ENCODE measurements around the gene AP1G2. TPM values are rescaled to one million over a fixed set of nuclear protein-coding genes. Genes with fewer than 3 reads are reported as not detected.
A peak's percentile ranks its signal among the peaks of the same experiment; 100 is the strongest.

The AP1G2 gene
- total and polyA plus RNA-seq, 2 of the 13 experiments (the other 11 are each of a cell fraction or from before 2014, with no cell fraction given) = 96.9 to 611 TPM

DNA sequence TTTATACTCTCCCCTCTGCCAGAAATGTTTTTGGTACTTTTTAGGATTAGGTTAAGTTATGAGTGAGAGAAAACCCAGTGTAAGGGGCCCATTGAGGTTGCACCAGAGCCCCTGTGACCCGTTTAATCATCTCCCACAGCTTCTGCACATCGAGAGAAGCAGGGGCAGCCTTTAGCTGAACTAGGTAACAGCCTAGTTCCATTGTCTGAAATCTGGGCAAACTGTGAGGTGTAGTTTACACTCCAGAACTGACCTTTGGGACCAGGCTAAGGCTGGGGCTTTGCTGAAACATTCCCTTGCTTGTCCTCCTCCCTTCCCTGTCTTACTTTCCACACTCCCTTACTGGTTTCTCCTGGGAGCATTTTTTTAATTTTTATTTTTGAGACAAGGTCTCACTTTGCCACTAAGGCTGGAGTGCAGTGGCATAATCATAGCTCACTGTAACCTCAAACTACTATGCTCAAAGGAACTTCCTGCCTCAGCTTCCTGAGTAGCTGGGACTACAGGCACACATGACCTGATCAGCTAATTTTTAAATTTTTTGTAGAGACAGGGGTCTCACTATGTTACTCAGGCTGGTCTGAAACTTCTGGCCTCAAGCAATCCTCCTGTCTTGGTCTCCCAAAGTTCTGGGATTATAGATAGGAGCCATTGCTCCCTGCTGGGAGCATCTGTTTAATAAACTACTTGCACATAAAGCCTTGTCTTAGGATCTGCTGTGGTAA, 42.7 kb upstream of the AP1G2 start (continued):
- TF ChIP-seq, protein P1, sequence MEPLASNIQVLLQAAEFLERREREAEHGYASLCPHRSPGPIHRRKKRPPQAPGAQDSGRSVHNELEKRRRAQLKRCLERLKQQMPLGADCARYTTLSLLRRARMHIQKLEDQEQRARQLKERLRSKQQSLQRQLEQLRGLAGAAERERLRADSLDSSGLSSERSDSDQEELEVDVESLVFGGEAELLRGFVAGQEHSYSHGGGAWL (CRISPR knock-in tag; IDR thresholded peaks at IDR 0.05) = no peak; the same call in 1 of the 2 replicates
- TF ChIP-seq ZBTB38 (CRISPR knock-in tag; IDR thresholded peaks at IDR 0.05) (0 out of 2 replicates have a peak, but pooled peaks have one; percentile 2), KLF11 (CRISPR knock-in tag; IDR thresholded peaks at IDR 0.05) (peak; percentile 53; the same call in 1 of the 2 replicates), AHR (CRISPR knock-in tag; IDR thresholded peaks at IDR 0.05) (no peak), DPF2 (CRISPR knock-in tag; IDR thresholded peaks at IDR 0.05; ENCODE audit: borderline replicate concordance, low read depth) (peak; percentile 89), NFE2L2 (IDR thresholded peaks at IDR 0.05; ENCODE audit: low read length) (0 out of 2 replicates have a peak, but pooled peaks have one; percentile 1), U2AF2 (IDR thresholded peaks at IDR 0.05; ENCODE audit: low read depth, low read length) (no peak), KDM4B (CRISPR knock-in tag; IDR thresholded peaks at IDR 0.05) (peak; percentile 42; the same call in 1 of the 2 replicates), ZNF264 (CRISPR knock-in tag; IDR thresholded peaks at IDR 0.05) (peak; percentile 96), ZNF557 (CRISPR knock-in tag; IDR thresholded peaks at IDR 0.05) (no peak; the same call in 1 of the 2 replicates), MIER2 (CRISPR knock-in tag; IDR thresholded peaks at IDR 0.05) (peak; percentile 61), CC2D1A (CRISPR knock-in tag; IDR thresholded peaks at IDR 0.05) (0 out of 2 replicates have a peak, but pooled peaks have one; percentile 20), SRSF9 (IDR thresholded peaks at IDR 0.05; ENCODE audit: borderline replicate concordance, insufficient read depth, low read depth, low read length, poor library complexity, severe bottlenecking) (no peak), ADNP (CRISPR knock-in tag; IDR thresholded peaks at IDR 0.05) (no peak), TOE1 (CRISPR knock-in tag; IDR thresholded peaks at IDR 0.05) (0 out of 2 replicates have a peak, but pooled peaks have one; percentile 64), MTA1 (CRISPR knock-in tag; IDR thresholded peaks at IDR 0.05; ENCODE audit: borderline replicate concordance) (0 out of 2 replicates have a peak, but pooled peaks have one; percentile 8), GPN1 (CRISPR knock-in tag; IDR thresholded peaks at IDR 0.05; ENCODE audit: borderline replicate concordance) (no peak), EED (CRISPR knock-in tag; IDR thresholded peaks at IDR 0.05) (no peak), TAF1 (CRISPR knock-in tag; IDR thresholded peaks at IDR 0.05) (no peak), CREM (IDR thresholded peaks at IDR 0.05) (peak; percentile 59; the same call in 1 of the 2 replicates), CREM (CRISPR knock-in tag; IDR thresholded peaks at IDR 0.05) (no peak), CCAR2 (optimal IDR thresholded peaks at IDR 0.05; ENCODE audit: low read depth, low read length) (no peak)
- TF ChIP-seq, protein P2, sequence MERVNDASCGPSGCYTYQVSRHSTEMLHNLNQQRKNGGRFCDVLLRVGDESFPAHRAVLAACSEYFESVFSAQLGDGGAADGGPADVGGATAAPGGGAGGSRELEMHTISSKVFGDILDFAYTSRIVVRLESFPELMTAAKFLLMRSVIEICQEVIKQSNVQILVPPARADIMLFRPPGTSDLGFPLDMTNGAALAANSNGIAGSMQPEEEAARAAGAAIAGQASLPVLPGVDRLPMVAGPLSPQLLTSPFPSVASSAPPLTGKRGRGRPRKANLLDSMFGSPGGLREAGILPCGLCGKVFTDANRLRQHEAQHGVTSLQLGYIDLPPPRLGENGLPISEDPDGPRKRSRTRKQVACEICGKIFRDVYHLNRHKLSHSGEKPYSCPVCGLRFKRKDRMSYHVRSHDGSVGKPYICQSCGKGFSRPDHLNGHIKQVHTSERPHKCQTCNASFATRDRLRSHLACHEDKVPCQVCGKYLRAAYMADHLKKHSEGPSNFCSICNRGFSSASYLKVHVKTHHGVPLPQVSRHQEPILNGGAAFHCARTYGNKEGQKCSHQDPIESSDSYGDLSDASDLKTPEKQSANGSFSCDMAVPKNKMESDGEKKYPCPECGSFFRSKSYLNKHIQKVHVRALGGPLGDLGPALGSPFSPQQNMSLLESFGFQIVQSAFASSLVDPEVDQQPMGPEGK (CRISPR knock-in tag; IDR thresholded peaks at IDR 0.05) = peak; percentile 86
- TF ChIP-seq, protein P3, sequence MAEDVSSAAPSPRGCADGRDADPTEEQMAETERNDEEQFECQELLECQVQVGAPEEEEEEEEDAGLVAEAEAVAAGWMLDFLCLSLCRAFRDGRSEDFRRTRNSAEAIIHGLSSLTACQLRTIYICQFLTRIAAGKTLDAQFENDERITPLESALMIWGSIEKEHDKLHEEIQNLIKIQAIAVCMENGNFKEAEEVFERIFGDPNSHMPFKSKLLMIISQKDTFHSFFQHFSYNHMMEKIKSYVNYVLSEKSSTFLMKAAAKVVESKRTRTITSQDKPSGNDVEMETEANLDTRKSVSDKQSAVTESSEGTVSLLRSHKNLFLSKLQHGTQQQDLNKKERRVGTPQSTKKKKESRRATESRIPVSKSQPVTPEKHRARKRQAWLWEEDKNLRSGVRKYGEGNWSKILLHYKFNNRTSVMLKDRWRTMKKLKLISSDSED (CRISPR knock-in tag; IDR thresholded peaks at IDR 0.05) = no peak
- TF ChIP-seq, protein P4, sequence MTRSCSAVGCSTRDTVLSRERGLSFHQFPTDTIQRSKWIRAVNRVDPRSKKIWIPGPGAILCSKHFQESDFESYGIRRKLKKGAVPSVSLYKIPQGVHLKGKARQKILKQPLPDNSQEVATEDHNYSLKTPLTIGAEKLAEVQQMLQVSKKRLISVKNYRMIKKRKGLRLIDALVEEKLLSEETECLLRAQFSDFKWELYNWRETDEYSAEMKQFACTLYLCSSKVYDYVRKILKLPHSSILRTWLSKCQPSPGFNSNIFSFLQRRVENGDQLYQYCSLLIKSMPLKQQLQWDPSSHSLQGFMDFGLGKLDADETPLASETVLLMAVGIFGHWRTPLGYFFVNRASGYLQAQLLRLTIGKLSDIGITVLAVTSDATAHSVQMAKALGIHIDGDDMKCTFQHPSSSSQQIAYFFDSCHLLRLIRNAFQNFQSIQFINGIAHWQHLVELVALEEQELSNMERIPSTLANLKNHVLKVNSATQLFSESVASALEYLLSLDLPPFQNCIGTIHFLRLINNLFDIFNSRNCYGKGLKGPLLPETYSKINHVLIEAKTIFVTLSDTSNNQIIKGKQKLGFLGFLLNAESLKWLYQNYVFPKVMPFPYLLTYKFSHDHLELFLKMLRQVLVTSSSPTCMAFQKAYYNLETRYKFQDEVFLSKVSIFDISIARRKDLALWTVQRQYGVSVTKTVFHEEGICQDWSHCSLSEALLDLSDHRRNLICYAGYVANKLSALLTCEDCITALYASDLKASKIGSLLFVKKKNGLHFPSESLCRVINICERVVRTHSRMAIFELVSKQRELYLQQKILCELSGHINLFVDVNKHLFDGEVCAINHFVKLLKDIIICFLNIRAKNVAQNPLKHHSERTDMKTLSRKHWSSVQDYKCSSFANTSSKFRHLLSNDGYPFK (CRISPR knock-in tag; IDR thresholded peaks at IDR 0.05; ENCODE audit: borderline replicate concordance) = no peak
